Small intestine (tissue), 7 donors: Measurements from ENCODE around the gene MRPL27. TPM values are rescaled to one million over a fixed set of nuclear protein-coding genes. Genes with fewer than 3 reads are reported as not detected.

Experiments
- DNase-seq, 2 donors: peaks; one replicate each; pipeline versions ENCODE4 v3.0.0 to v3.0.0-alpha.2; 2013
- FAIRE-seq: peaks from 2 replicates; lab custom pipeline; 2012; peaks lifted over from hg19 to GRCh38; lab: Jason Lieb, UNC
- H3K27ac ChIP-seq, 3 donors: one replicate each; pipeline ENCODE4 v1.5.1; 2013; ENCODE audit warnings: low read length in 2 of 3, mild to moderate bottlenecking in 2 of 3, control low read depth in 1 of 3, inconsistent platforms in 1 of 3, low read depth in 1 of 3, moderate library complexity in 1 of 3
- H3K27me3 ChIP-seq, 3 donors: one replicate each; pipeline ENCODE4 v1.6.1; 2013; ENCODE audit warnings: low read length in 3 of 3, inconsistent platforms in 1 of 3; ENCODE audit not compliant: control insufficient read depth in 3 of 3, insufficient read depth in 3 of 3
- H3K36me3 ChIP-seq, 3 donors: one replicate each; pipeline ENCODE4 v1.6.1; 2013; ENCODE audit warnings: low read length in 3 of 3, inconsistent platforms in 1 of 3, low read depth in 1 of 3, mild to moderate bottlenecking in 1 of 3, moderate library complexity in 1 of 3; ENCODE audit not compliant: control insufficient read depth in 3 of 3, insufficient read depth in 2 of 3
- H3K4me1 ChIP-seq, 3 donors: one replicate each; pipeline ENCODE4 v1.6.1; 2013; ENCODE audit warnings: low read length in 2 of 3, inconsistent platforms in 1 of 3, low read depth in 1 of 3, mild to moderate bottlenecking in 1 of 3, moderate library complexity in 1 of 3; ENCODE audit not compliant: control insufficient read depth in 3 of 3, insufficient read depth in 2 of 3
- H3K4me3 ChIP-seq, 3 donors: one replicate each; pipeline ENCODE4 v1.5.1; 2013; ENCODE audit warnings: low read length in 3 of 3, control low read depth in 1 of 3, inconsistent platforms in 1 of 3, low read depth in 1 of 3, mild to moderate bottlenecking in 1 of 3, moderate library complexity in 1 of 3
- H3K9me3 ChIP-seq, 2 donors: one replicate each; pipeline ENCODE4 v1.6.1; 2013; ENCODE audit warnings: low read depth in 1 of 2, low read length in 1 of 2; ENCODE audit not compliant: control insufficient read depth in 2 of 2, insufficient read depth in 1 of 2
- WGBS, 3 donors: extraction: QIAGEN DNeasy Blood & Tissue Kit; methylation state at CpG; one replicate each; pipeline ENCODE4 v1.1.7; 2013; 5-methylcytosine and 5-hydroxymethylcytosine counted together
- polyA plus RNA-seq, 4 donors: library from polyadenylated mRNA; stranded (reverse) in 3 of 4; unstranded in 1 of 4; fragments of 200-250 nt in 3 of 4; fragments of 120-200 nt in 1 of 4; gene quantifications; one replicate each; pipeline versions ENCODE4 v1.2.1 to v1.2.3, GENCODE V29; 2013
- donor health status: healthy with polysubstance abuse.
- donor health status: control.
- donor health status: control.
- donor health status: Bipolar disorder and iron deficiency.
- donor health status: healthy.

Gene MRPL27
- polyA plus RNA-seq, 4 donors, result 70.9 to 247 (median 163) TPM

DNA sequence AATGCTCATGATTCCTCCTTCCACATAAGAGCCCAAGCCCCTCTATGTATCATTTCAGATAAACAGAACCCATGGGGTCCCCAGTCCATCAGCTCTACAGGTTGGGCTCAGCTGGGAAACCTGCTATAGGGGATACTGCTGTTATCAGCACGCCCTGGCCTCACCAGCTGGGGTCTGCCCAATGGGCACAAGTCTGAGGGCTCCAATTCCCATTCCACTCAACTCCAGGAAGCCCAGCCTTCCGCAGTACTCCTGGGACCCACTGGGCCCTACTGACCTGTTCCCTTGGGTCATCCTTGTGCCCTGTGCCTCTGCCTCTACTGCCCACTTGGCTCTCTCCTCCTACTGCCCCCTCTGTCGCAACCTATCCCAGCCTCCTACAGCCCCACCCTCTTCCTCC lies 43.3 kb downstream of the MRPL27 start:
- no peaks in the 10 kb centered on the region for H3K4me1 ChIP-seq
- peaks cover 0 to 8% (median 2%) of the 10 kb centered on the region in 3 donors for H3K27me3 ChIP-seq
- no peaks in the 10 kb centered on the region for H3K36me3 ChIP-seq
- 84 to 87% (median 86%) methylated on average over 3 of the region's 3 CpGs for WGBS, 3 donors
- H3K27ac ChIP-seq, result no peak overlapping the region
- H3K9me3 ChIP-seq, result no peaks in the 10 kb centered on the region
- no peak overlapping the region for H3K4me3 ChIP-seq
- DNase-seq, result no peak
- no peak for FAIRE-seq

DNA sequence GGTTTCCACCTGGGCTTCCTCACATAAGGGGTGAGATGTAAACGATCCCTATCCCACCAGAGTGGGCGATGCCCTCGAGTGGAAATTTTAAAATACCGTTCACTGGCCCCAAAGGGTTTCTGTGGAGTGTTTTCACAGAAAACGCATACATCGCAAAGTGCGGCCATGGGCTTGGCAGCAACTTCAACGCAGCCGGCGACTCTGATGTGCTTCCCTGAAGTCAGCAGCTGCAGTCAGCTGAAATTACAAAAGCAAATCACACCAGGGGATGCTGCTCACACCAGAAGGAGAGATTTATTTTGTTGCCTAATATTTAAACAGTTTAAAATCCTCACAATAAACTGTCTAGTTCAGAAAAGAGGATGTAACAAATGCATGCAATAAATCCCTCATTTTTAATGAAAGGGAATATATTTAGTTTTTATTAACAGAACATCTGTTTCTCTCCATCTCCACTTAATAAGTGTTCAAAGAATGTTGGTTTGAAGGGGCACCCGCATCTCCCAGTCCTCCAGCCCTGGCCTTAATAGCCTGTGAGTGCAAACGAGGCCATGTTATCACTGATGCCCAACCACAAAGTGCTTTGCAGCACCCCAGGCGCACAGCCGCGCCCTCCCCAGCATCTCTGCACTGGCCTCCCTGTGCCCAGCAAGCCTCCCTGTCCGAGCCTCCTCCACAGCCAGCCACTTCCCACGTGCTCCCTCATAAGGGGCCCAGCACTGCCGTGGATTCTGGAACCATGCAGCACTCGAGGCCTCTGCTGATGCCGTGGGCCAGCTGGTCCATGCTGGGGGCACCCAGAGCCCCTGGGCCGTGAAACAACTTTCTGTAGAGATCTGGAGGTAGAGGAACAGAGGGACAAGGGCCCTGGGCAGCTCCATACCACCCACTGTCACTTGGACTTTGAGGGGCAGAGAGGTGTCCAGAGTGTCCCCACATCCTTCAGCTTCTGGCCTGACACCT lies 44.3 kb downstream of the MRPL27 start:
- FAIRE-seq, result no peak
- Histone ChIP-seq H3K4me3 (no peak overlapping the region), H3K27me3 (peaks cover 0 to 8% (median 2%) of the 10 kb centered on the region in 3 donors), H3K9me3 (no peaks in the 10 kb centered on the region), H3K27ac (peak overlapping the region in 1 of 3 donors; percentile 22), H3K4me1 (no peaks in the 10 kb centered on the region), H3K36me3 (no peaks in the 10 kb centered on the region)
- WGBS, 3 donors, result 65 to 78% (median 76%) methylated on average over 21 of the region's 21 CpGs
- no peak for DNase-seq

DNA sequence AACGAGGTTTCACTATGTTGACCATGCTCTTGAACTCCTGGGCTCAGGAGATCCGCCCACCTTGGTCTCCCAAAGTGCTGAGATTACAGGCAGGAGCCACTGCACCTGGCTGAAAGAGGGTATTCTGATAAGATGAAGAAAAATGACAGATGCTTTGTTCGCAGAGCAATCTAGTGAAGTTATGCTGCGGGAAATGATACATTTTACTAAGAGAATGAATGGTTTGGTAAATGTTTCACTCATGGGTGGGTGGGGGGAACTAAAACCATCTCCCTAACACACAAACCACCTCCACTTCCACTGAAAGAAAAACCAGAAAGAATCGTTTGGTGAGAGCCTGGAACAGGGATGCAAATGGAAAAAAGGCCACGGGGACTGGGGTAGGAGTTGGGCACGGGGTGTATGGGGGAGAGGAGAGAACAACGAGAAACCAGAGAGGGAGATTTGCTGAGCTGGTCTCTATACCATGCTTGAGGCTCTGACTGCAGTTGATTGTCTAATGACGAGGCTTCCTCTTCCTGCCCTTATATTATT lies 46.1 kb downstream of the MRPL27 start:
- DNase-seq (no peak), FAIRE-seq (no peak)
- no peak overlapping the region for H3K4me3 ChIP-seq
- peaks cover 0 to 5% (median 2%) of the 10 kb centered on the region in 3 donors for H3K27me3 ChIP-seq
- no peaks in the 10 kb centered on the region for H3K36me3 ChIP-seq
- WGBS, 3 donors, result 54 to 64% (median 60%) methylated on average over 9 of the region's 9 CpGs
- H3K4me1 ChIP-seq, result no peaks in the 10 kb centered on the region
- H3K9me3 ChIP-seq, result no peaks in the 10 kb centered on the region
- H3K27ac ChIP-seq, result no peak overlapping the region

DNA sequence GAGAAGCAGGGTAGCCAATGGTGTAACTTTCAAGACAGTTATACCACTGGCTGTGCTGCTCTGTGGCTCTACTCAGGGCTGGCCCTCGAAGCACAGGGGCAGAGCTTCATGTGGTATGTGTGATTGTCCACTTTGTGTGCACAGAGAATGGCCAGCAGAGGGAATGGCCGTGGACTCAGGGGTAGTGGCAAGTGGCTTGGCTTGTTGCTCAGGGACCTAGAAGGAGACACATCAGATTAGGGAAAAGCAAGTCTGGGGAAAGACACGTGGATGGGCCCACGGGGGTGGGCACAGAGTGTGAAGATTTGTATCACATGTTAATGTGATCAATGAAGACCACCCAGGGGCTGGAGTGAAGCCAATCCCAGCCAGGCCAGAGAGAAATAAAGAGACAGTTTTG lies 47.1 kb downstream of the MRPL27 start:
- Histone ChIP-seq H3K4me1 (no peaks in the 10 kb centered on the region), H3K27ac (no peak overlapping the region), H3K9me3 (no peaks in the 10 kb centered on the region), H3K4me3 (no peak overlapping the region), H3K27me3 (peaks cover 0 to 5% (median 2%) of the 10 kb centered on the region in 3 donors), H3K36me3 (no peaks in the 10 kb centered on the region)
- DNase-seq (no peak), FAIRE-seq (no peak)
- WGBS, 3 donors, result 49 to 57% (median 56%) methylated on average over 4 of the region's 4 CpGs

DNA sequence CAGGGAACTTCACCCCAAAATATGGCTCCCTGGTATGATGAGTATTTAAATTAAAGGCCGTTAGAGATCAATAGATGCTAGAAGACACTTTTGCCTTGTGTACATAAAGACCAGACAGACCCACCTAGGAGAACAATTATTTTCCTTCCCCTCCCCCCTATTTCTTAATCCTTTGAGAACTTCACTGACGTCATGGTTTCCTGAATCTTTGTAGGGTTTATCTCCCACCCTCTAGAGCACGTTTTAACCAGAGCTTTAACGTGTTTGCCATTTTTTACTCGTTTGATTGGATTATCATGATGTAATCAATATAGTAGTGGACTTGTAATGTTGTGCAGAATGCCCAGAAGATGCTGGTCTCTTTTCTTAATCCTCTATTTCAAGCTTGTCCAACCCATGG lies 49.9 kb downstream of the MRPL27 start:
- no peak overlapping the region for H3K27ac ChIP-seq
- no peaks in the 10 kb centered on the region for H3K36me3 ChIP-seq
- H3K9me3 ChIP-seq, result no peaks in the 10 kb centered on the region
- no peak overlapping the region for H3K4me3 ChIP-seq
- DNase-seq, result no peak
- FAIRE-seq, result no peak
- 77 to 78% (median 77%) methylated on average over 5 of the region's 5 CpGs for WGBS, 3 donors
- H3K27me3 ChIP-seq, result no peaks in the 10 kb centered on the region
- H3K4me1 ChIP-seq, result no peaks in the 10 kb centered on the region

DNA sequence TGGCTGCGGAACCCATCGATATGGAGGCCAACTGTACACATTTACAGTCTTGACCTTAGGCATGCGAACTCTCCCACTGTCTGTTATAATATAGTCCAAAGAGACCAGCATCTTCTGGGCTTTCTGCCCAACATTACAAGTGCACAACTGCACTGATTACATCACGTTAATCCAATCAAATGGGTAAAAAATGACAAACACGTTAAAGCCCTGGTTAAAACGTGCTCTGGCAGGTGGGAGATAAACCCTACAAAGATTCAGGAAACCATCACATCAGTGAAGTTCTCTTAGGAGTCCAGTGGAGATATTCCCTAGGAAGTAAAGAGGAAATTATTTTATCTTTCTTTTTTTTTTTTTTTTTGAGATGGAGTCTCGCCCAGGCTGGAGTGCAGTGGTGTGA lies 50.7 kb downstream of the MRPL27 start:
- WGBS, 3 donors, result 57 to 66% (median 65%) methylated on average over 6 to 7 of the region's 7 CpGs
- Histone ChIP-seq H3K27ac (no peak overlapping the region), H3K36me3 (no peaks in the 10 kb centered on the region), H3K4me3 (no peak overlapping the region), H3K4me1 (no peaks in the 10 kb centered on the region), H3K27me3 (no peaks in the 10 kb centered on the region), H3K9me3 (no peaks in the 10 kb centered on the region)
- FAIRE-seq (no peak), DNase-seq (no peak)

DNA sequence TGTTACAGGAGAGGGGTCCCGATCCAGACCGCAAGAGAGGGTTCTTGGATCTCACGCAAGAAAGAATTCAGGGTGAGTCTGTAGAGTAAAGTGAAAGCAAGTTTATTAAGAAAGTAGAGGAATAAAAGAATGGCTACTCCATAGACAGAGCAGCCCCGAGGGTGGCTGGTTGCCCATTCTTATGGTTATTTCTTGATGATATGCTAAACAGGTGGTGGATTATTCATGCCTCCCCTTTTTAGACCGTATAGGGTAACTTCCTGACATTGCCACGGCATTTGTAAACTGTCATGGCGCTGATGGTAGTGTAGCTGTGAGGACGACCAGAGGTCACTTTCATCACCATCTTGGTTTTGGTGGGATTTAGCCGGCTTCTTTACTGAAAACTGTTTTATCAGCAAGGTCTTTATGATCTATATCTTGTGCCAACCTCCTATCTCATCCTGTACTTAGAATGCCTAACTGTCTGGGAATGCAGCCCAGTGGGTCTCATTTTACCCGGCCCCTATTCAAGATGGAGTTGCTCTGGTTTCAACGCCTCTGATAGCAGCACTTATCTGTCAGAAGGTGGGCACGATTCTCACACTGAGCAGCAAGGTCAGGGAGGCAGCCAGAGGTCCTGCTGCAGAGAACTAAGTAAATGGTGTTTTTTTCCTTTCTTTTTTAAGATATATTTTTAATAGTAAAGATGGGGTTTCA lies 53.5 kb downstream of the MRPL27 start:
- 83 to 86% (median 85%) methylated on average over 12 of the region's 12 CpGs for WGBS, 3 donors
- H3K36me3 ChIP-seq, result no peaks in the 10 kb centered on the region
- no peaks in the 10 kb centered on the region for H3K4me1 ChIP-seq
- H3K27ac ChIP-seq, result no peak overlapping the region
- H3K9me3 ChIP-seq, result no peaks in the 10 kb centered on the region
- no peak for FAIRE-seq
- DNase-seq, result no peak
- no peaks in the 10 kb centered on the region for H3K27me3 ChIP-seq
- H3K4me3 ChIP-seq, result no peak overlapping the region

DNA sequence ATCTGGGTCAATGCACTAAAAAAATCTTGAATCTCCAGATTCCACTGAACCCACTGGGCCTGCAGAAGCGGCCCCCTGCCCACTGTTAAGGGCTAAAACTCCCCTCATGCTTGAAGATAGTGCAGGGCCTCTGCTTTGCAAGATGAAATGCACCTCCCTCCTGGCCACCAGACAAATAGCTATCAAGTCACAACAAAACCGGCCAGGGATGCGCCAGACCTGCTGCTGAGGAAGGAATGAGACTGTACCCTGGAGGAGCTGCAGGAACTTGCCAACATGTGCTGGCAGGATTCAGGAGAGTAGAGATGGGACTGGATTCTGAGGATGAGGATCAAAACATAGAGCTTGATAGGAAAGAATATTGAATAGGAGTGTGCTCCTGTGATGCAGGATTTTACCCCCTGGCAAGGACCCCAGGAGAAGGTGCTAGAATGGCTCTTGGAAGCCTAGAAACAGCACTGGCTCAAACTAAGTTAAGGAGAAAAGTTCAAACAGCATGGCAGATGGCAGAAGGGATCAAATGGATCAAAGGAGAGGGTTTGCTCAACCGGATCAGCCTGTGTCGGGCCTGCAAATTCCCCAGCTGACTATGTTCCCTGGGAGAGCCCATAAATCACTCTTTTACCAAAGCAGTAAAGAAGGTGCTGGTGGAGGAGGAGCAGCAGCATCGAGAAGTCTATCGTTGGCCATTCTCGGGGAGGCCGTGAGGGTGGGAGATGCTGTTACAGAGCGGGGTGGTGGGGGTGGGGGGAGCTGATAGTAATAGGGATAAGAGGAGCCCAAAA lies 54.3 kb downstream of the MRPL27 start:
- no peaks in the 10 kb centered on the region for H3K27me3 ChIP-seq
- H3K27ac ChIP-seq, result no peak overlapping the region
- H3K36me3 ChIP-seq, result no peaks in the 10 kb centered on the region
- FAIRE-seq, result no peak
- WGBS, 3 donors, result 74 to 76% (median 76%) methylated on average over 10 of the region's 10 CpGs
- DNase-seq, result no peak
- H3K4me3 ChIP-seq, result no peak overlapping the region
- H3K4me1 ChIP-seq, result no peaks in the 10 kb centered on the region
- H3K9me3 ChIP-seq, result no peaks in the 10 kb centered on the region
